ENCODE measurements around the gene TNIP2.
"Not testable (repeated sequence)": the region's sequence is repeated elsewhere in the genome, so short reads cannot be mapped to it uniquely, and the experiment has no call there.

The TNIP2 gene

DNA sequence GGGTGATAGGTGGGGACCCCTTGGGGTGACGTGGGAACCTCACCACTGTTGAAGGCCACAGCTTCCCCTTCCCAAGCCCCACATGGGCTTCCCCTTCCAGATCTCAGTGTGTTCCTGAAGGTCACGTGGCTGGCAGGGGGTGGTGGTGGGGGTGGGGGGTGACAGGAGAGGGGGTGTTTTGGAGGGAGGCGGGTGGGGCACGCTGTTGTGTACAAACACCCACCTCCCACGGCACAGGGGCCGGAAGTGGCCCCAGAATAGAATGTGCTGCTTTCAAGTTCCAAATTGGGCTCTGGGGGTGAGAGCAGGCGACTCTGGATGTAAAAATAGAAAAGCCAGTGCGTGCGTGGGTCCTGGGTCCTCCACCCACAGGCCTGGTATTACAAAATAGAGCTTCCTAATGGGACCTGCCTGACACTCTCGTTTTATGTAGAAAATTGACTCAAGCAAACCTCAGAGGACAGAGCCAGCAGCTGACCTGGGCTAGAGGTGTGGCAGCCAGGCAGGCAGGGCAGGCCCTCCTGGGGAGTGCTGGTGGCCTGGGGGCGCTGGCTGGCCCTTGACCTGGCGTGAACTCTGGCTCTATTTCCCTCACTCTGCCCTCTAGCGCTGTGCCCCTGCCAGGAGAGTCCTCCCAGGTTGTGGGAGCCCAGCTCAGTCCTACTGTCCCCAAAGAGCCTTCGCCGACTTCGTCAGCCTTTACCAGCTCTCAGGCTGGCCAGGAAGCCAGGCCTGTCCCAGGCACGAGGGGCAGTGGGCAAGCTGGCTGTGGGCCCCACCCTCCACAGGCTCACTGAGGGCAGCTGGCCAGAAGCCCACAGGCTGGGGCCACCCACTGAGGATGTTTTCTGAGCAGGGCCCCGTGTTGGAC lies 31.3 kb upstream of the TNIP2 start:
- no peak overlapping the region for H3K4me3 ChIP-seq (ENCODE audit: insufficient read depth, low read depth, low read length)
- peaks cover 13% of the 10 kb centered on the region for H3K27me3 ChIP-seq (ENCODE audit: control insufficient read depth, insufficient read depth, low read length, poor library complexity, severe bottlenecking)
- no peaks in the 10 kb centered on the region for H3K36me3 ChIP-seq (ENCODE audit: control insufficient read depth, insufficient read depth, low read length)
- no peaks in the 10 kb centered on the region for H3K9me3 ChIP-seq (ENCODE audit: control insufficient read depth, low read length)
- H3K27ac ChIP-seq (ENCODE audit: insufficient read depth, low read depth, low read length, poor library complexity, severe bottlenecking): no peak overlapping the region
- WGBS, 2 experiments: 85 to 86% methylated on average over 17 to 18 of the region's 18 CpGs
- H3K4me1 ChIP-seq (ENCODE audit: control insufficient read depth, insufficient read depth, low read length): no peaks in the 10 kb centered on the region

DNA sequence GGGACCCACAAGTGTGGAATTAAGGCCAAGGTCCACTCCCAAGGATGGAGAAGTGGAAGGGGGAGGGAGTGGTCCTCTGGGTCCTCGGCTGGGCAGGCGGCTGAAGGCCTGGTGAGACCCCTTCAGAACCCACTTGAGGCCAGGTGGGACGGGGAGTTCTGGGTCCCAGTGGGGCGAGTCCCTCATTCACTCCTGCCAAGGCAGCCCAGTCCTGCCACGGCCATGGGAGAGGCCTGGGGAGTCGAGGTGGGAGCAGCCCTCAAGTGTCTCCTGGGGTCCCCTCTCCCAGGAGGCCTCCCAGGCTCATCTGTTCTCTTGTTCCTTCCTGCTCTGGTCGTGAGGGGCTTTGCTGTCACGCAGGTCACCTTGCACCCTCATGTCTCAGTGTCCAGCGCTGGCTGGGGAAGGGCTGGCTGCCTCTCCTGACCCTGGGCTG lies 30.7 kb upstream of the TNIP2 start:
- H3K4me1 ChIP-seq (ENCODE audit: control insufficient read depth, insufficient read depth, low read length): no peaks in the 10 kb centered on the region
- WGBS, 2 experiments: 92 to 94% methylated on average over 9 of the region's 9 CpGs
- H3K9me3 ChIP-seq (ENCODE audit: control insufficient read depth, low read length): no peaks in the 10 kb centered on the region
- no peaks in the 10 kb centered on the region for H3K36me3 ChIP-seq (ENCODE audit: control insufficient read depth, insufficient read depth, low read length)
- H3K27me3 ChIP-seq (ENCODE audit: control insufficient read depth, insufficient read depth, low read length, poor library complexity, severe bottlenecking): peaks cover 6% of the 10 kb centered on the region
- H3K27ac ChIP-seq (ENCODE audit: insufficient read depth, low read depth, low read length, poor library complexity, severe bottlenecking): no peak overlapping the region
- no peak overlapping the region for H3K4me3 ChIP-seq (ENCODE audit: insufficient read depth, low read depth, low read length)

DNA sequence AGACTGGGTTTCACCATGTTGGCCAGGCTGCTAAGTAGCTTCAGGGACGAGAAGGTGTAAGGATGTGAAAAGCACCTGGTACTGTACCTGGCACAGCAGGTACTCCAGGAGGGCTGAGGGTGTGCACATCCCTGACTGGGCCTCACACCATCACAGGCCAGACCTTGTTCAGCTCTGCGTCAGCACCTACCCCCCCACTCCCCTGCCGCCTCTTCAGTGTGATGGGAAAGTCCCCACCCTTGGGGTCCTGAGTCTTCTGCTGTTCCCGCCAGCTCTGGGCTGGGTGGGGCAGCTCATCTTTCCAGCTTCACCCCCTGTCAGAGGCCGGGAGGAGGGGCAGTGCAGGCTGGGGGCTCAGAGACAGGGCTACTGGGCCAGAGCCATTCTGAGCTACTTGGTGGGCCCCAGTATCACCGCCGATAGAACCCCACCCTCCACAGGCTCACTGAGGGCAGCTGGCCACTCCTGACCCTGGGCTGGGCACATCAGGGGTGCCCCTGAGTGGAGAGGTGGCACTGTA lies 30.1 kb upstream of the TNIP2 start:
- H3K27ac ChIP-seq (ENCODE audit: insufficient read depth, low read depth, low read length, poor library complexity, severe bottlenecking): no peak overlapping the region
- 92% methylated on average over 7 of the region's 7 CpGs for WGBS, 2 experiments
- no peaks in the 10 kb centered on the region for H3K9me3 ChIP-seq (ENCODE audit: control insufficient read depth, low read length)
- no peaks in the 10 kb centered on the region for H3K4me1 ChIP-seq (ENCODE audit: control insufficient read depth, insufficient read depth, low read length)
- H3K36me3 ChIP-seq (ENCODE audit: control insufficient read depth, insufficient read depth, low read length): no peaks in the 10 kb centered on the region
- H3K4me3 ChIP-seq (ENCODE audit: insufficient read depth, low read depth, low read length): no peak overlapping the region
- peaks cover 3% of the 10 kb centered on the region for H3K27me3 ChIP-seq (ENCODE audit: control insufficient read depth, insufficient read depth, low read length, poor library complexity, severe bottlenecking)

DNA sequence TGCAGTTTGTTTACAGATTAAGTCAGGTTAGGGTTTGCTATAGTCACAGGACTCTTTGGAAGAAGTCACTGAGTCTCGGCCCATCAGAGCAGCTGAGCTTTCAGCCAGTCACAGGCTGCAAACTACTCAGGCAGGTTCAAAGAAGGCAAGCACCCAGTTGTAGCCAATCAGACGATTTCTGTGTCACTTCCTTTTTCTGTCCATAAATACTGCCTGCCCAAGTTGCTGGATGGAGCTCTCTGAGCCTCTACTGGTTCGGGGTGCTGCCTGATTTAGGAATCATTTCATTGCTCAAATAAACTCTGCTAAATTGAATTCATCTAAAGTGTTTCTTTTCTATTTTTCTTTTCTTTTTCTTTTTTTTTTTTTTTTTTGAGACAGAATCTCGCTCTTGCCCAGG lies 29.5 kb upstream of the TNIP2 start:
- 81 to 82% methylated on average over 4 of the region's 4 CpGs for WGBS, 2 experiments
- H3K4me3 ChIP-seq (ENCODE audit: insufficient read depth, low read depth, low read length): no peak overlapping the region
- H3K36me3 ChIP-seq (ENCODE audit: control insufficient read depth, insufficient read depth, low read length): no peaks in the 10 kb centered on the region
- H3K27me3 ChIP-seq (ENCODE audit: control insufficient read depth, insufficient read depth, low read length, poor library complexity, severe bottlenecking): peaks cover 3% of the 10 kb centered on the region
- no peaks in the 10 kb centered on the region for H3K4me1 ChIP-seq (ENCODE audit: control insufficient read depth, insufficient read depth, low read length)
- no peaks in the 10 kb centered on the region for H3K9me3 ChIP-seq (ENCODE audit: control insufficient read depth, low read length)
- no peak overlapping the region for H3K27ac ChIP-seq (ENCODE audit: insufficient read depth, low read depth, low read length, poor library complexity, severe bottlenecking)

DNA sequence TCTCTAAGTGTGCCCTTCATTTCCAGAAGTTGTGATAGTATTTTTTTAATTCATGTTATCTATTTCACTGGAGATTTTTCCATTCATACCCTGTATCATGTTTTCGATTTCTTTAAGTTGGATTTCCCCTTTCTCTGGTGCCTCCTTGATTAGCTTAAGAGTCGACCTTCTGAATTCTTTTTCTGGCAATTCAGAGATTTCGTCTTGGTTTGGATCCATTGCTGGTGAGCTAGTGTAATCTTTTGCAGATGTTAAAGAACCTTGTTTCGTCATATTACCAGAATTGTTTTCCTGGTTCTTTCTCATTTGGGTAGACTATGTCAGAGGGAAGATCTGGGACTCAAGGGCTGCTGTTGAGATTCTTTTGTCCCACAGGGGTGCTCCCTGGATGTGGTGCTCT lies 27.7 kb upstream of the TNIP2 start:
- Histone ChIP-seq H3K36me3 (ENCODE audit: control insufficient read depth, insufficient read depth, low read length) (no peaks in the 10 kb centered on the region), H3K4me1 (ENCODE audit: control insufficient read depth, insufficient read depth, low read length) (no peaks in the 10 kb centered on the region), H3K9me3 (ENCODE audit: control insufficient read depth, low read length) (no peaks in the 10 kb centered on the region), H3K4me3 (ENCODE audit: insufficient read depth, low read depth, low read length) (no peak overlapping the region), H3K27ac (ENCODE audit: insufficient read depth, low read depth, low read length, poor library complexity, severe bottlenecking) (no peak overlapping the region), H3K27me3 (ENCODE audit: control insufficient read depth, insufficient read depth, low read length, poor library complexity, severe bottlenecking) (no peaks in the 10 kb centered on the region)
- WGBS, 2 experiments: 95 to 97% methylated on average over 4 of the region's 4 CpGs

DNA sequence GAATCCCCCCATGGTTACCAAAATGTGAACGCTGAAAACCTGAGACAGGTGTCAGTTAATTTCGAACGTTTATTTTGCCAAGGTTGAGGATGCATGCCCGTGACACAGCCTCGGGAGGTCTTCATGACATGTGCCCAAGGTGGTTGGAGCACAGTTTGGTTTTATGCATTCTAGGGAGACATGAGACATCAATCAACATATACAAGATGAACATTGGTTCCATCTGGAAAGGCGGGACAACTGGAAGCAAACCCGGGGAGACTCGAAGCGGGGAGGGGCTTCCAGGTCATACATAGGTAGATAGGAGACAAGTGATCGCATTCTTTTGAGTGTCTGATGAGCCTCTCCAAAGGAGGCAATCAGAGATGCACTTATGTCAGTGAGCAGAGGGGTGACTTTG lies 25.8 kb upstream of the TNIP2 start:
- no peak overlapping the region for H3K27ac ChIP-seq (ENCODE audit: insufficient read depth, low read depth, low read length, poor library complexity, severe bottlenecking)
- no peaks in the 10 kb centered on the region for H3K27me3 ChIP-seq (ENCODE audit: control insufficient read depth, insufficient read depth, low read length, poor library complexity, severe bottlenecking)
- no peak overlapping the region for H3K4me3 ChIP-seq (ENCODE audit: insufficient read depth, low read depth, low read length)
- WGBS, 2 experiments: 93 to 94% methylated on average over 10 of the region's 10 CpGs
- no peaks in the 10 kb centered on the region for H3K4me1 ChIP-seq (ENCODE audit: control insufficient read depth, insufficient read depth, low read length)
- H3K36me3 ChIP-seq (ENCODE audit: control insufficient read depth, insufficient read depth, low read length): no peaks in the 10 kb centered on the region
- no peaks in the 10 kb centered on the region for H3K9me3 ChIP-seq (ENCODE audit: control insufficient read depth, low read length)

DNA sequence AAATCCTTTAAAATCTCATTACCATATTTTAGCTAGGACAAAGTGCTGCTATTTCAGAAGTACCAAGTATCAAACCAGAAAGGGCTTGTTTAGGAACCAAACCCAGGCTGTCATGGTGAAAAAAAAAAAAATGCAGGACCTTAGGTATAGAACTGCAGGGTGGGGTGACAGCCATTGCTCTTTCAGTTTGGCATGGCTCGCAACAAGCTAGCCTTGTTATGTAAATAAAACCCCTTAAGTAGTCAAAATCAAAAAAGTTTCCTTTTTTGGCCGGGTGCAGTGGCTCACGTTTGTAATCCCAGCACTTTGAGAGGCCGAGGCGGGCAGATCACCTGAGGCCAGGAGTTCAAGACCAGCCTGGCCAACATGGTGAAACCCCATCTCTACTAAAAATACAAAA lies 24.5 kb upstream of the TNIP2 start:
- WGBS, 2 experiments: 77 to 78% methylated on average over 5 of the region's 5 CpGs
- H3K4me1 ChIP-seq (ENCODE audit: control insufficient read depth, insufficient read depth, low read length); H3K4me3 ChIP-seq (ENCODE audit: insufficient read depth, low read depth, low read length); H3K9me3 ChIP-seq (ENCODE audit: control insufficient read depth, low read length); H3K36me3 ChIP-seq (ENCODE audit: control insufficient read depth, insufficient read depth, low read length); H3K27me3 ChIP-seq (ENCODE audit: control insufficient read depth, insufficient read depth, low read length, poor library complexity, severe bottlenecking); H3K27ac ChIP-seq (ENCODE audit: insufficient read depth, low read depth, low read length, poor library complexity, severe bottlenecking): not testable (repeated sequence)

DNA sequence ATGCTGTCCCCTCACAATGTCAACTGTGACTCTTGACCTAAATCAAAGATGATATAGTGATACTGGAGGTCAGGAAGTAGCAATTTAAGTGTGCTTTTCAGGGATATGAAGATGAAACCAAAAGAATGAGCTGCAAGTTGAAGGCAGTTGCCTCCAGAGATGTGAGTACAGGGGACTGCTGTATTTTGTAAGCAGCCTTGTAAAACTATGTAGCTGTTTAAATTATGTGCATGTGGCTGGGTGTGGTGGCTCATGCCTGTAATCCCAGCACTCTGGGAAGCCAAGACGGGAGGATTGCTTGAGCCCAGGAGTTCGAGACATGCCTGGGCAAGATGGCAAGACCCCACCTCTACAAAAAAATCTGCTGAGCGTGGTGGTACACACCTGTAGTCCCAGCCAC lies 15.1 kb upstream of the TNIP2 start:
- H3K4me1 ChIP-seq (ENCODE audit: control insufficient read depth, insufficient read depth, low read length): no peaks in the 10 kb centered on the region
- no peak overlapping the region for H3K27ac ChIP-seq (ENCODE audit: insufficient read depth, low read depth, low read length, poor library complexity, severe bottlenecking)
- WGBS, 2 experiments: 92 to 95% methylated on average over 3 of the region's 3 CpGs
- no peak overlapping the region for H3K4me3 ChIP-seq (ENCODE audit: insufficient read depth, low read depth, low read length)
- H3K36me3 ChIP-seq (ENCODE audit: control insufficient read depth, insufficient read depth, low read length): no peaks in the 10 kb centered on the region
- H3K9me3 ChIP-seq (ENCODE audit: control insufficient read depth, low read length): no peaks in the 10 kb centered on the region
- H3K27me3 ChIP-seq (ENCODE audit: control insufficient read depth, insufficient read depth, low read length, poor library complexity, severe bottlenecking): no peaks in the 10 kb centered on the region

DNA sequence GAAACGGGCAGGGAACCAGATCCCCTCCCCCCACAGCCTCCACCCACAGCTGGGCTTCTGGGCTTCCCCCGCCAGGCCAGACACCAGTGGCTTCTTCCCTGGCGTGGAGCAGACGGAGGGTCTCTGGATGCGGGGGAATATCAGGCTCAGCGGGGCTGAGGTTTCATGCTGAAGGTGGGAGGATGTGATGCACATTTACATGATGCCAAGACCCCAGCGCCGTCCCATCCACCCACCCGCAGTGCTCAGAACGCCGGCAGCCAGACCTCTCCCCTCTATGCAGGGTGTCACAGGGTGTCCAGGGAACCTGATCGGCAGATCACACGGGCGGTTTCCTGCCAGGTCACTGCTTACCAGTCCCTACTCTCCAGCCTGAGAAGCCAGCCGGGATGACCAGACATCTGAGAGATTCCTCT lies 12.8 kb upstream of the TNIP2 start:
- Histone ChIP-seq H3K4me1 (ENCODE audit: control insufficient read depth, insufficient read depth, low read length) (no peaks in the 10 kb centered on the region), H3K9me3 (ENCODE audit: control insufficient read depth, low read length) (no peaks in the 10 kb centered on the region), H3K36me3 (ENCODE audit: control insufficient read depth, insufficient read depth, low read length) (no peaks in the 10 kb centered on the region), H3K27ac (ENCODE audit: insufficient read depth, low read depth, low read length, poor library complexity, severe bottlenecking) (no peak overlapping the region), H3K4me3 (ENCODE audit: insufficient read depth, low read depth, low read length) (no peak overlapping the region), H3K27me3 (ENCODE audit: control insufficient read depth, insufficient read depth, low read length, poor library complexity, severe bottlenecking) (no peaks in the 10 kb centered on the region)
- WGBS, 2 experiments: 73% methylated on average over 14 to 15 of the region's 15 CpGs

DNA sequence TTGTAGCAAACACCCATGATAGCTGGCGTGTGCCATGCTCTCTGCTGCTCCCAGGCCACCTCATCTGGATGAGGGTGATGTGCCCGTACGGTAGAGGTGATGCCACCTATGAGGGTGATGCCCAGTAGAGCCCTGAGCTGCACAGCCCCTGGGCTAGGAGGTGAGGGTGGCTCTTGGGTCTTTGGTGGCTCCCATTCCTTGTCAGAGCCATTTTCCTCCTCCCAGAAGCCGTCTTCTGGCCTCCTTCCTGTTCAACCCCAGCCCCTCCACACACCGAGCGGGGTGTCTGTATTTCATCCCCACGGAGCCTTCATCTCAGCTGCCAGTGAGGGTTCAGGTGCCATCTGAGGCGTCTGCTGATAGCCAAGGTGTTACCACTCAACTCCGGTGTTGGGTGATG lies 12.0 kb upstream of the TNIP2 start:
- no peaks in the 10 kb centered on the region for H3K9me3 ChIP-seq (ENCODE audit: control insufficient read depth, low read length)
- no peaks in the 10 kb centered on the region for H3K4me1 ChIP-seq (ENCODE audit: control insufficient read depth, insufficient read depth, low read length)
- no peak overlapping the region for H3K27ac ChIP-seq (ENCODE audit: insufficient read depth, low read depth, low read length, poor library complexity, severe bottlenecking)
- H3K36me3 ChIP-seq (ENCODE audit: control insufficient read depth, insufficient read depth, low read length): no peaks in the 10 kb centered on the region
- H3K27me3 ChIP-seq (ENCODE audit: control insufficient read depth, insufficient read depth, low read length, poor library complexity, severe bottlenecking): no peaks in the 10 kb centered on the region
- no peak overlapping the region for H3K4me3 ChIP-seq (ENCODE audit: insufficient read depth, low read depth, low read length)
- 89% methylated on average over 9 of the region's 9 CpGs for WGBS, 2 experiments
